HG03469 (cell line): Measurements from ENCODE around the gene RAP1A.

Source experiments
- ATAC-seq: cut with Tn5 transposase; IDR thresholded peaks from one replicate; pipeline ENCODE4 v1.9.1; 2021; ENCODE audit warnings: mild to moderate bottlenecking, moderate library complexity, moderate number of reproducible peaks; ENCODE audit not compliant: unreplicated experiment

RAP1A gene

DNA sequence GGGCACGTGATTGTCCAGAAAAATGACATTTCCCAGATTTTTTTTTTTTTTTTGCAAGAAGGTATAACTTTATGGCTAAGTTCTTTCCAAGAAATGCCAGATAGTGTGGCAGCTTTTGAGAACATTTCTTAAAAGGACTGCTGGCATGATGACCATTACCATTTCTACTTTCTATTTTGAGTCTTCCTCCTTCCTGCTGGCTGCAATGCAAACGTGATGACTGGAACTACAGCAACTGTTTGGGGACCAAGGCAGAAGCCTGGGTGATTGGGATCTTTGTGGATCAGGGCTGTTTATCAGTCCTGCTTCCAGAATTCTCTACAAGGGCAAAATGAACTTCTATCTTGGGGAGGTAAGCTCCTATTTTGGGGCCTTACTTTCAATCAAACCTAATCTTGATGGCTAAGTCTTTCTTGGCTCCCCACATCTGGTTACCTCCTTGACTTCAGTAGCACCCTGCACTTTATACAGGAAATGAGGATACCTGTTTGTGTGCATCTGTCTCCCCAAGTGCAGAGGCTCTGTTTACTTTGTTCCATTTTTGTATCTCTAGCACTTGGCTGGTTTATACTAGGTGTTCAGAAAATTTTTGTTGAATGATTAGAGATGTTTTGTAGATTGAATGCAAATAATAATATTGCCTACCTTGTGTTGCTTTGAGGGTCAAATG lies 132.5 kb downstream of the RAP1A start:
- no peak for ATAC-seq

DNA sequence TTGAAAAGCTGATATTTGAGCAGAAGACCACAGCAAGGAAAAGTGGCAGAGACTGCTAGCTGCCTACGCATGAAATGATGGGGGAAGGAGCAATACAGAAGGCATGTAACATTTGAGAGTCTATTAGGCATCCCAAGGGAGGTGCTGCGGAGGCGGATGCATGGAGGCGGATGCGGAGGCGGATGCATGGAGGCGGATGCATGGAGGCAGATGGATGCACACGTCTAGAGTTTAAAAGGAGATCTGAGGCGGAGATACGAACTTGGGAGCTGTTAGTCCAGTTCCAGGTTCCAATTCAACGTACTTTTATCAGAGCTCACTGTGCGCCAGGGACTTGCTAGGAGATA lies 135.4 kb downstream of the RAP1A start:
- no peak for ATAC-seq

DNA sequence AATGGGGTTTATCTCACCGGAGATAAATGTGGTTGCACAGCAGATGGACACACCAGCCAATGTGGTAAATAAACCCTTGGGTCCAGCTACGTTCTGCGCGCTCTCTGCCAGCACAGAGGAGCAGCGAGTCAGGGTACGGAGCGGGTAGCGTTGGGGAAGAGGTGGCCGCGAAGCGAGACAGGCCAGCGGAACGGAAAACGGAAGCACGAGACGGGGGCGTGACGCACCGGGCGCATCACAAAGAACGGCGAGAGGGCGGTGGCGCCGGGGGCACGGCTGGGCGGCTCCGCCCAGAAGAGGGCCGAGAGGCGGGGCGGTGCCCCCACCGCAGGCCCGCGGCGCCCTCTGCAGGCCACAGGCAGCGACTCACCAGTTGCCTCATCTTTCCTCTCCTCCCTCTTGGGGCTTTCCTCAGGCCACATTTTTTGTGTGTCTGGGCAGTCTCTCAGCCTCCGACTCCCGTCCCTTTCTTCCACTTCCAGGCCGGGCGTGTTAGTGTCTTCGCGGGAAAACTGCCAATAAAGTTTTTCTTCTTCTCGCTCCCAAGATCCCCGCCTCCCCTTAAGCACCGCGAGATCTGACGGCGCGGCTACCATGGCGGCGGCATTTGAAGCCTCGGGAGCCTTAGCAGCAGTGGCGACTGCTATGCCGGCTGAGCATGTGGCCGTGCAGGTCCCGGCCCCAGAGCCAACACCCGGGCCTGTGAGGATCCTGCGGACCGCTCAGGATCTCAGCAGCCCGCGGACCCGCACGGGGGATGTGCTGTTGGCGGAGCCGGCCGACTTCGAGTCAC lies 135.9 kb downstream of the RAP1A start, which contains the start of gene DDX20:
Gene DDX20, plus strand, starts transcription at position 571 of the 793 bp plus-strand sequence. Its CDS starts 24 bp downstream, at position 595.
- ATAC-seq: peak; percentile 76

DNA sequence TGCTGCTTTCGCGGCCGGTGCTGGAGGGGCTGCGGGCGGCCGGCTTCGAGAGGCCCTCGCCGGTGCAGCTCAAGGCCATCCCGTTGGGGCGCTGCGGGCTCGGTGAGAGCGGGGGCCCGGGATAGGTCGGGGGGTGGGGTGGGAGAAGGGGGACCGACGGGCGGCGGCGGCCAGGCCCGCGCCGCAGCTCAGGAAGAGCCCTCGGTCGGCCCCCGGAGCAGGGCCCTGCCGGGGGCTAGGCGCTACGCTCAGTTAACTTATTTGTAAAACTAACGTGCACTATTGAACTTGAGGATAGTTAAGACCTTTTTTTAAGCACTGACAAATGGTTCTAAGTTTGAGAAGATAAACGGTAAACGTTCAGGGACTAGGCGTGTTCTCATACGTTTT lies 136.5 kb downstream of the RAP1A start:
- no peak for ATAC-seq

DNA sequence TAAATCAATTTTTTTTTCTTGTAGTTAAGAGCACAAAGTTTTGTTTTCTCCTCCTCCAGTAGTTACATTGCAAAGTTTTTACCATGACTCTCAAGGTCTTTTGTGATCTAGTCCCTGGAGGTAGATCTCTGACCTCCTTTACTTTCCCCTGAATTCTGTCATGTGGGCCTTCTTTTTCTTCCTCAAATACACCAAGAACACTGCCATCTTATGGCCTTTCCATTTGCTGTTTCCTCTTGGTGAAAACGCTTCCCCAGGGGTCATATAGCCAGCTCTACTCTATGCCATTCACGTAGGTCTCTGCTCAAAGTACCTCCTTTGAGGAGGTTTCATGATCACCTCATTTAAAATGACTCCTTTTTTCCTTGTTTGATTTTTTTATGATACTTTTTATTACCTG lies 138.8 kb downstream of the RAP1A start:
- ATAC-seq: no peak

DNA sequence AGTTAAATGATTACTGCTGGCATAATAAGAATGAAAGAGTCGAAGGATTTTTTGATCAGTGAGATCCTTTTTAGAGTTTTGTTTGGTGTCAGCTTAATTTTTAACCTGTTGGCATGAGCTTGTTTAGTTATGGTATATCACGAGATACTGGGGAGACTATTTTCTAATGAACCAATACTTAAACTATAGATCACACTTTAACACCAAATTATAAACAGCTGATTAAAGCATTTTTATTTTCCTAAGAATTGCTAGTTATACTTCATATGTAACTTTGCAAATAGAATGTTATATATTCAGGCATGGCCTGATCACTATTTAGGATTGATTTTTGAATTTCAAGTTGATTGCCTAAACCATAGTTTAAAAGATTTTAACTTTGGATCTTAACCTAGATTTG lies 142.1 kb downstream of the RAP1A start:
- no peak for ATAC-seq

DNA sequence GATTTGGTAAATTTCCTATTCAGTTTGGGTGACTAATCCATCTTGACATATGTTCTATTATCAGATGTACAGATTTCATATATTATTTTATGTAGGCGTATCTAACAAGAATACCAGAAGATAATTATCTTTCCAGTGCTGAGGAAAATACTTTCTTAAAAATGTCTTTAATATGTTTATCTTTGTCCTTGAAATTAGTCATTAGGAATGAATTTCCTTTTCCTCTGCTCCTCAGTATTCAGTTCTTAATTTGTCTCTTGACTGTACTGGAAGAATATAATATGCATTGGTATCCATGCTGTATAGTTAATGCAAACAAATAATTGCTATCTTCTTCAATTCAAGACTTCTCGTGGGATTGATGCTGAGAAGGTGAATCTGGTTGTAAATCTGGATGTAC lies 142.7 kb downstream of the RAP1A start:
- ATAC-seq: no peak
